Trophoblast cell (in vitro differentiated cells and primary cell): ENCODE results near the gene SAP30L.

Experiments
- DNase-seq, 2 donors: peaks; one replicate each; pipeline ENCODE4 v3.0.0-alpha.2; 2016
- H2AFZ ChIP-seq: 2 replicates; pipeline ENCODE4 v1.6.1; 2013; ENCODE audit warnings: low read length, moderate library complexity, mild to moderate bottlenecking; ENCODE audit not compliant: insufficient read depth, poor library complexity
- H2AK5ac ChIP-seq: 2 replicates; pipeline ENCODE4 v1.6.1; 2013; ENCODE audit warnings: mild to moderate bottlenecking, low read length
- H2BK120ac ChIP-seq: 2 replicates; pipeline ENCODE4 v1.6.1; 2013; ENCODE audit warnings: low read length, mild to moderate bottlenecking, moderate library complexity; ENCODE audit not compliant: insufficient read depth, poor library complexity
- H2BK12ac ChIP-seq: 2 replicates; pipeline ENCODE4 v1.6.1; 2013; ENCODE audit warnings: mild to moderate bottlenecking, low read length, moderate library complexity
- H2BK5ac ChIP-seq: 2 replicates; pipeline ENCODE4 v1.6.1; 2013; ENCODE audit warnings: low read length, low read depth, moderate library complexity, mild to moderate bottlenecking; ENCODE audit not compliant: poor library complexity
- H3K14ac ChIP-seq: 2 replicates; pipeline ENCODE4 v1.6.1; 2013; ENCODE audit warnings: mild to moderate bottlenecking, low read length
- H3K18ac ChIP-seq: 2 replicates; pipeline ENCODE4 v1.6.1; 2013; ENCODE audit warnings: mild to moderate bottlenecking, low read length
- H3K23ac ChIP-seq: 2 replicates; pipeline ENCODE4 v1.6.1; 2013; ENCODE audit warnings: low read length
- H3K27ac ChIP-seq: 2 replicates; pipeline ENCODE4 v1.5.1; 2013; ENCODE audit warnings: low read depth, mild to moderate bottlenecking, inconsistent platforms, low read length, moderate library complexity
- H3K27me3 ChIP-seq: 2 replicates; pipeline ENCODE4 v1.6.1; 2013; ENCODE audit warnings: inconsistent platforms, mild to moderate bottlenecking, low read length, moderate library complexity; ENCODE audit not compliant: insufficient read depth
- H3K36me3 ChIP-seq, 2 experiments: 1 replicate in 1 of 2; 2 replicates in 1 of 2; pipeline ENCODE4 v1.6.1; 2013; ENCODE audit warnings: low read length in 2 of 2, mild to moderate bottlenecking in 2 of 2, moderate library complexity in 1 of 2; ENCODE audit not compliant: insufficient read depth in 2 of 2, control insufficient read depth in 1 of 2
- H3K4ac ChIP-seq: 2 replicates; pipeline ENCODE4 v1.6.1; 2013; ENCODE audit warnings: low read depth, mild to moderate bottlenecking, low read length, moderate library complexity
- H3K4me1 ChIP-seq, 2 experiments: 1 replicate in 1 of 2; 2 replicates in 1 of 2; pipeline ENCODE4 v1.6.1; 2013; ENCODE audit warnings: low read length in 2 of 2, mild to moderate bottlenecking in 2 of 2, moderate library complexity in 1 of 2; ENCODE audit not compliant: insufficient read depth in 2 of 2, control insufficient read depth in 1 of 2
- H3K4me2 ChIP-seq: 2 replicates; pipeline ENCODE4 v1.6.1; 2013; ENCODE audit warnings: inconsistent platforms, mild to moderate bottlenecking, low read length, moderate library complexity
- H3K4me3 ChIP-seq: 2 replicates; pipeline ENCODE4 v1.5.1; 2013; ENCODE audit warnings: mild to moderate bottlenecking, low read depth, low read length, inconsistent platforms
- H3K79me1 ChIP-seq: one replicate; pipeline ENCODE4 v1.6.1; 2013; ENCODE audit warnings: low read length
- H3K79me2 ChIP-seq: 2 replicates; pipeline ENCODE4 v1.6.1; 2013; ENCODE audit warnings: low read length, mild to moderate bottlenecking; ENCODE audit not compliant: control insufficient read depth, insufficient read depth, poor library complexity
- H3K9ac ChIP-seq: 2 replicates; pipeline ENCODE4 v1.6.1; 2013; ENCODE audit warnings: mild to moderate bottlenecking, low read length
- H3K9me3 ChIP-seq: 2 replicates; pipeline ENCODE4 v1.6.1; 2013; ENCODE audit warnings: low read depth, mild to moderate bottlenecking, control low read depth, inconsistent platforms, low read length; ENCODE audit not compliant: insufficient read depth
- H4K12ac ChIP-seq: 2 replicates; pipeline ENCODE4 v1.6.1; 2013; ENCODE audit warnings: low read depth, mild to moderate bottlenecking, low read length, moderate library complexity
- H4K8ac ChIP-seq: 2 replicates; pipeline ENCODE4 v1.6.1; 2013; ENCODE audit warnings: low read depth, mild to moderate bottlenecking, low read length, moderate library complexity
- H4K91ac ChIP-seq: one replicate; pipeline ENCODE4 v1.6.1; 2013; ENCODE audit warnings: low read depth, mild to moderate bottlenecking, low read length, moderate library complexity
- WGBS: extraction: QIAGEN DNeasy Blood & Tissue Kit; methylation state at CpG from one replicate; pipeline ENCODE4 v1.1.7; 2013; ENCODE audit warnings: missing lambda C conversion rate; ENCODE audit not compliant: insufficient read length, insufficient coverage; ENCODE audit errors: extremely low coverage; 5-methylcytosine and 5-hydroxymethylcytosine counted together

Gene SAP30L

DNA sequence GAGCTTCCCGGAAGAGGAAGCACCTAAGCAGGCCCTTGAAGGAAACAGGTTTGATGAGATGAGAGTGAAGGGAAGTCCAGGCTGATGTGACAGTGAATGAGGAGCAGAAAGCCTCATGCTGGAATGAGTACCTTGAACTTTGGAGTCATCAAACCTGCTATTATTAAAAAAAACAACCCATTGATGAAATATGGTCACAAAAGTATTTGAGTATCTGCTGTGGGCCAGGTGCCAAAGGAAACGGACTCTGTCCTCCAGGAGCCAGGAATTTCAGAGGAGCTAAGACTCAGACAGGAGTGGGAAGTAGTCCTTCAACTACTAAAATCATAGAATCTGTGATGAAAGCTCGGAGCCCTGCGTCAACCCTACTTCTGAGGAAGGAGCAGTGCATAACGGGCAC lies 20.4 kb downstream of the SAP30L start:
- Histone ChIP-seq H3K27me3 (no peaks in the 10 kb centered on the region), H3K4me1 (peaks cover 4 to 7% of the 10 kb centered on the region in 2 experiments), H4K8ac (no peak overlapping the region), H3K23ac (no peak overlapping the region), H2BK5ac (no peak overlapping the region), H3K4me2 (no peak overlapping the region), H3K79me2 (no peaks in the 10 kb centered on the region), H4K91ac (no peak overlapping the region), H4K12ac (no peak overlapping the region), H2AK5ac (no peak overlapping the region), H2AFZ (no peak overlapping the region), H3K14ac (no peak overlapping the region), H3K79me1 (peaks cover 7% of the 10 kb centered on the region), H3K9me3 (no peaks in the 10 kb centered on the region), H3K4ac (no peak overlapping the region), H3K9ac (no peak overlapping the region), H3K27ac (no peak overlapping the region), H2BK12ac (no peak overlapping the region), H3K18ac (no peak overlapping the region), H3K36me3 (no peaks in the 10 kb centered on the region), H3K4me3 (no peak overlapping the region), H2BK120ac (no peak overlapping the region)
- DNase-seq: no peak
- WGBS: no CpG with 5 or more reads among the region's 5 CpGs

DNA sequence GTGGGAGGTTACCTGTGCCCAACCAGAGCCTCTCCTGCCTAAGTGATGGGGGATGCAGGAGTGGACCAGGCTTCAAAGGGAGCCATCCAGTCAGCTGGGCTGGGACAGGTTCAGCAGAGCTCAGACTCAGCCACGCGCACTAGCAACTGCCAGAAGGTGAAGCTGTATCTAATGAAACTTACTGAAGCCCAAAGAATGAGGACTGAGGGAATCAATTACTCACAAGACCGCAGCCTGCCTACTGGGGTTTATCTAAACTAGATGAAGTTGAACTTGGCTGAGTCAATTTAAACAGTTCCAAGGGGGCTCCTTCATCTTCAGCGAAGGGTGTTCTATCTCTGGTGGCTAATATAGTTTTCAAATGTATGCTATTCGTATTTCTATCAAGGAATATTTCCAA lies 20.9 kb downstream of the SAP30L start:
- no peak overlapping the region for H2BK5ac ChIP-seq
- no peak overlapping the region for H4K8ac ChIP-seq
- H3K79me2 ChIP-seq: no peaks in the 10 kb centered on the region
- no peak overlapping the region for H3K14ac ChIP-seq
- H2AK5ac ChIP-seq: no peak overlapping the region
- no peak overlapping the region for H4K91ac ChIP-seq
- H3K9me3 ChIP-seq: no peaks in the 10 kb centered on the region
- H3K36me3 ChIP-seq: no peaks in the 10 kb centered on the region
- peaks cover 3 to 7% of the 10 kb centered on the region in 2 experiments for H3K4me1 ChIP-seq
- H3K4ac ChIP-seq: no peak overlapping the region
- H3K79me1 ChIP-seq: peaks cover 7% of the 10 kb centered on the region
- H4K12ac ChIP-seq: no peak overlapping the region
- no peak overlapping the region for H3K4me2 ChIP-seq
- H3K27me3 ChIP-seq: no peaks in the 10 kb centered on the region
- no peak overlapping the region for H3K4me3 ChIP-seq
- no peak overlapping the region for H3K18ac ChIP-seq
- H2AFZ ChIP-seq: no peak overlapping the region
- no peak overlapping the region for H2BK120ac ChIP-seq
- WGBS: no CpG with 5 or more reads among the region's 5 CpGs
- DNase-seq: no peak
- H3K27ac ChIP-seq: no peak overlapping the region
- H3K23ac ChIP-seq: no peak overlapping the region
- no peak overlapping the region for H3K9ac ChIP-seq
- no peak overlapping the region for H2BK12ac ChIP-seq

GRCh38 chr5:154467655-154468354 lies 22.0 kb downstream of the SAP30L start:
- H3K4me2 ChIP-seq: peak overlapping the region; percentile 7
- peak overlapping the region; percentile 36 for H3K27ac ChIP-seq
- H3K18ac ChIP-seq: peak overlapping the region; percentile 4
- peak; percentile 64 to 87 for DNase-seq
- H3K9ac ChIP-seq: no peak overlapping the region
- peaks cover 10% of the 10 kb centered on the region for H3K79me1 ChIP-seq
- H3K27me3 ChIP-seq: no peaks in the 10 kb centered on the region
- no peak overlapping the region for H3K4me3 ChIP-seq
- peak overlapping the region; percentile 3 for H4K8ac ChIP-seq
- peak overlapping the region; percentile 12 for H2BK120ac ChIP-seq
- peak overlapping the region; percentile 4 for H2BK5ac ChIP-seq
- H4K91ac ChIP-seq: peak overlapping the region; percentile 48
- no CpG with 5 or more reads among the region's 18 CpGs for WGBS
- H4K12ac ChIP-seq: no peak overlapping the region
- no peak overlapping the region for H2AFZ ChIP-seq
- peaks cover 2 to 7% of the 10 kb centered on the region in 2 experiments for H3K4me1 ChIP-seq
- no peaks in the 10 kb centered on the region for H3K9me3 ChIP-seq
- no peak overlapping the region for H3K23ac ChIP-seq
- H3K4ac ChIP-seq: no peak overlapping the region
- H3K14ac ChIP-seq: peak overlapping the region; percentile 7
- H3K79me2 ChIP-seq: no peaks in the 10 kb centered on the region
- H3K36me3 ChIP-seq: peaks cover 1 to 2% of the 10 kb centered on the region in 2 experiments
- peak overlapping the region; percentile 8 for H2BK12ac ChIP-seq
- H2AK5ac ChIP-seq: no peak overlapping the region

DNA sequence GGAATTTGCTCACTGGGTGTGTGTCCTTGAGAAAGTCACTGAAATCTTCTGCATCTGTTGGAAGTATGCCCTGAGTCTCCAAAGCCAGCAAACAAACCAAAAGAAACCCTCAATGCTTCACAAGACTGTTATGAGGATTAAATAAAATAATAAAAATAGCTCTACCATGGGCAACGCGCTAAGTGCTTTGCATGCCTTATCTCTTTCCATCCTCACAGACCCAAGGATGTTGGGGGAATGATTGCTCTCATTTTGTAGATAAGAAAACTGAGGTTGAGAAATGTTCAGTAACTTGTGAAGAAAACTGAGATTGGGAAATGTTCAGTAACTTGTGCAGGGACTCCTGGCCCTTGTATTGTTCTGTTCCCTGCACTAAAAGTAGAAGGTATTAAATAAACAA lies 24.3 kb downstream of the SAP30L start:
- peaks cover 29% of the 10 kb centered on the region for H3K79me1 ChIP-seq
- H2AK5ac ChIP-seq: no peak overlapping the region
- H3K4me3 ChIP-seq: no peak overlapping the region
- peaks cover 23% of the 10 kb centered on the region in 2 experiments for H3K36me3 ChIP-seq
- no peak overlapping the region for H3K14ac ChIP-seq
- H2BK12ac ChIP-seq: peak overlapping the region; percentile 85
- no peak overlapping the region for H4K91ac ChIP-seq
- DNase-seq: no peak
- H3K9me3 ChIP-seq: no peaks in the 10 kb centered on the region
- no peak overlapping the region for H3K23ac ChIP-seq
- H3K79me2 ChIP-seq: peaks cover 13% of the 10 kb centered on the region
- H2BK5ac ChIP-seq: peak overlapping the region; percentile 62
- H3K18ac ChIP-seq: no peak overlapping the region
- no peak overlapping the region for H4K12ac ChIP-seq
- H3K9ac ChIP-seq: no peak overlapping the region
- peaks cover 4 to 7% of the 10 kb centered on the region in 2 experiments for H3K4me1 ChIP-seq
- no peak overlapping the region for H2AFZ ChIP-seq
- WGBS: no CpG with 5 or more reads among the region's 2 CpGs
- no peaks in the 10 kb centered on the region for H3K27me3 ChIP-seq
- H3K4me2 ChIP-seq: no peak overlapping the region
- H2BK120ac ChIP-seq: no peak overlapping the region
- H3K4ac ChIP-seq: no peak overlapping the region
- H4K8ac ChIP-seq: no peak overlapping the region
- peak overlapping the region; percentile 3 for H3K27ac ChIP-seq
